GM12892 (cell line): ENCODE results near the gene CTNND2.

Experiments
- DNase-seq: peaks from one replicate; pipeline ENCODE4 v3.0.0; 2011; ENCODE audit not compliant: insufficient read length
- FAIRE-seq: peaks from 2 replicates; lab custom pipeline; 2011; peaks lifted over from hg19 to GRCh38; lab: Jason Lieb, UNC
- POLR2A ChIP-seq: IDR thresholded peaks from 2 replicates; pipeline ENCODE4 v1.6.1; 2011; ENCODE audit warnings: low read depth, low read length, control low read depth
- POLR2AphosphoS5 ChIP-seq: IDR thresholded peaks from 2 replicates; pipeline ENCODE4 v1.6.1; 2011; ENCODE audit warnings: low read depth, low read length, control low read depth
- TAF1 ChIP-seq: IDR thresholded peaks from 2 replicates; pipeline ENCODE4 v1.6.1; 2011; ENCODE audit warnings: low read depth, mild to moderate bottlenecking, control low read depth, low read length, borderline replicate concordance

The CTNND2 gene

GRCh38 chr5:11384441-11385250 is 519.6 kb downstream of the CTNND2 start:
- DNase-seq = no peak
- TF ChIP-seq TAF1 (no peak), POLR2A (no peak), POLR2AphosphoS5 (no peak)
- FAIRE-seq = no peak

GRCh38 chr5:11383506-11384095 is 520.6 kb downstream of the CTNND2 start:
- TF ChIP-seq POLR2A (no peak), TAF1 (no peak), POLR2AphosphoS5 (no peak)
- no peak for DNase-seq
- FAIRE-seq = no peak

- no peak for DNase-seq
- TF ChIP-seq TAF1 (no peak), POLR2AphosphoS5 (no peak), POLR2A (no peak)
- no peak for FAIRE-seq
These were observed 525.8 kb downstream of the CTNND2 start for GRCh38 chr5:11378461-11378860.

- DNase-seq = no peak
- TF ChIP-seq TAF1 = no peak
- no peak for TF ChIP-seq POLR2AphosphoS5
- TF ChIP-seq POLR2A = no peak
- FAIRE-seq = no peak
These were observed 526.4 kb downstream of the CTNND2 start for GRCh38 chr5:11377896-11378295.

GRCh38 chr5:11372191-11372590 is 532.1 kb downstream of the CTNND2 start:
- DNase-seq (no peak), FAIRE-seq (no peak)
- no peak for TF ChIP-seq POLR2A
- no peak for TF ChIP-seq TAF1
- no peak for TF ChIP-seq POLR2AphosphoS5

- DNase-seq = no peak
- TF ChIP-seq POLR2AphosphoS5 = no peak
These were observed 533.2 kb downstream of the CTNND2 start for GRCh38 chr5:11371021-11371420.

GRCh38 chr5:11364531-11364930 is 539.7 kb downstream of the CTNND2 start:
- FAIRE-seq (no peak), DNase-seq (no peak)
- no peak for TF ChIP-seq POLR2AphosphoS5
- no peak for TF ChIP-seq TAF1
- TF ChIP-seq POLR2A = no peak

More at GRCh38 chr5:11371021-11371420, 533.2 kb downstream of the CTNND2 start:
- no peak for FAIRE-seq

GRCh38 chr5:11363631-11364178 is 540.5 kb downstream of the CTNND2 start:
- FAIRE-seq (no peak), DNase-seq (no peak)
- TF ChIP-seq TAF1 = no peak

- no peak for DNase-seq
- TF ChIP-seq POLR2A (no peak), TAF1 (no peak), POLR2AphosphoS5 (no peak)
- FAIRE-seq = no peak
These were observed 542.5 kb downstream of the CTNND2 start for GRCh38 chr5:11361768-11362167.

GRCh38 chr5:11357928-11358327 is 546.3 kb downstream of the CTNND2 start:
- TF ChIP-seq TAF1 (no peak), POLR2A (no peak), POLR2AphosphoS5 (no peak)
- DNase-seq (no peak), FAIRE-seq (no peak)

GRCh38 chr5:11355491-11355890 is 548.8 kb downstream of the CTNND2 start:
- no peak for FAIRE-seq
- no peak for DNase-seq
- TF ChIP-seq POLR2A (no peak), TAF1 (no peak), POLR2AphosphoS5 (no peak)

GRCh38 chr5:11346336-11346735 is 557.9 kb downstream of the CTNND2 start:
- DNase-seq (no peak), FAIRE-seq (no peak)
- TF ChIP-seq POLR2A (no peak), POLR2AphosphoS5 (no peak), TAF1 (no peak)
